ENCODE results near the gene BID. TPM values are rescaled to one million over a fixed set of nuclear protein-coding genes. Genes with fewer than 3 reads are reported as not detected.

Gene BID
- total RNA-seq, 1 donor from 2014 or later = 35.1 TPM

DNA sequence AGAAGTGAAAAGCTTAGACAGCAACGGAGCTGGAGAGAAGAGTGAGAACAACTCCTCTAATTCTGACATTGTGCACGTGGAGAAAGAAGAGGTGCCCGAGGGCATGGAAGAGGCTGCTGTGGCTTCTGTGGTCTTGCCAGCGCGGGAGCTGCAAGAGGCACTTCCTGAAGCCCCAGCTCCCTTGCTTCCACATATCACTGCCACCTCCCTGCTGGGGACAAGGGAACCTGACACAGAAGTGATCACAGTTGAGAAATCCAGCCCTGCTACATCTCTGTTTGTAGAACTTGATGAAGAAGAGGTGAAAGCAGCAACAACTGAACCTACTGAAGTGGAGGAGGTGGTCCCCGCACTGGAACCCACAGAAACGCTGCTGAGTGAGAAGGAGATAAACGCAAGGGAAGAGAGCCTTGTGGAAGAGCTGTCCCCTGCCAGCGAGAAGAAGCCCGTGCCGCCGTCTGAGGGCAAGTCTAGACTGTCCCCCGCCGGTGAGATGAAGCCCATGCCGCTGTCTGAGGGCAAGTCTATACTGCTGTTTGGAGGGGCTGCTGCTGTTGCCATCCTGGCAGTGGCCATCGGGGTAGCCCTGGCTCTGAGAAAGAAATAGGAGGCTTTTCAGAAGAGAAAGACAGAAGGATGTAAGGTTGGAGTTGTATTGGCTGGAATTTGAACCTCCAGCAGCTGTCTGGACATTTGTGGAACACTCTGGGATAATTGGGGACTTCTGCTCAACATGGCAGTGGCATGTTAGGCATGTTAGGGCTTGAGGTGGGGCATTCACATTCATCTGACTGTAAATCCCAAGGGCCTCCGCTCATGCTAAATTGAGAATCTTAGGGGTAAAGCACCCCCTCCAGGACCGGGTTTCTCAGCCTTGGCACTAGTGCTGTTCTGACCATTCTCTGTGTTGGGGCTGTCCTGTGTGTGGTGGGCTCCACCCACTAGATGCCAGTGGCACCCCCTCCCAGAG is 47.1 kb downstream of the BID start:
- H3K4me1 Mint-ChIP-seq (ENCODE audit: low read depth, unreplicated experiment) = peaks cover 21% of the 10 kb centered on the region
- H3K9me3 ChIP-seq (ENCODE audit: insufficient read depth, low read depth, low read length) = no peaks in the 10 kb centered on the region
- no peaks in the 10 kb centered on the region for H3K27me3 Mint-ChIP-seq (ENCODE audit: low read depth, unreplicated experiment)
- peak overlapping the region; percentile 88 for H3K27ac Mint-ChIP-seq (ENCODE audit: unreplicated experiment)
- H2AFZ ChIP-seq (ENCODE audit: low read depth, low read length) = no peak overlapping the region
- H3K9me3 Mint-ChIP-seq (ENCODE audit: unreplicated experiment) = no peaks in the 10 kb centered on the region
- FAIRE-seq = no peak
- no peak for DNase-seq (ENCODE audit: low read depth)
- peak overlapping the region; percentile 36 for H3K4me2 ChIP-seq (ENCODE audit: low read length)
- TF ChIP-seq EZH2 (IDR thresholded peaks at IDR 0.05; ENCODE audit: insufficient read depth, low read length) = no peak
- TF ChIP-seq, protein P1, sequence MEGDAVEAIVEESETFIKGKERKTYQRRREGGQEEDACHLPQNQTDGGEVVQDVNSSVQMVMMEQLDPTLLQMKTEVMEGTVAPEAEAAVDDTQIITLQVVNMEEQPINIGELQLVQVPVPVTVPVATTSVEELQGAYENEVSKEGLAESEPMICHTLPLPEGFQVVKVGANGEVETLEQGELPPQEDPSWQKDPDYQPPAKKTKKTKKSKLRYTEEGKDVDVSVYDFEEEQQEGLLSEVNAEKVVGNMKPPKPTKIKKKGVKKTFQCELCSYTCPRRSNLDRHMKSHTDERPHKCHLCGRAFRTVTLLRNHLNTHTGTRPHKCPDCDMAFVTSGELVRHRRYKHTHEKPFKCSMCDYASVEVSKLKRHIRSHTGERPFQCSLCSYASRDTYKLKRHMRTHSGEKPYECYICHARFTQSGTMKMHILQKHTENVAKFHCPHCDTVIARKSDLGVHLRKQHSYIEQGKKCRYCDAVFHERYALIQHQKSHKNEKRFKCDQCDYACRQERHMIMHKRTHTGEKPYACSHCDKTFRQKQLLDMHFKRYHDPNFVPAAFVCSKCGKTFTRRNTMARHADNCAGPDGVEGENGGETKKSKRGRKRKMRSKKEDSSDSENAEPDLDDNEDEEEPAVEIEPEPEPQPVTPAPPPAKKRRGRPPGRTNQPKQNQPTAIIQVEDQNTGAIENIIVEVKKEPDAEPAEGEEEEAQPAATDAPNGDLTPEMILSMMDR (IDR thresholded peaks at IDR 0.05; ENCODE audit: insufficient read depth, low read depth, low read length) = no peak
- peaks cover 35% of the 10 kb centered on the region for H4K20me1 ChIP-seq (ENCODE audit: insufficient read depth, low read length)
- no peak overlapping the region for H3K4me3 ChIP-seq (ENCODE audit: insufficient read depth, low read depth, low read length)
- peaks cover 23% of the 10 kb centered on the region for H3K79me2 ChIP-seq (ENCODE audit: insufficient read depth, low read length)
- H3K9ac ChIP-seq (ENCODE audit: low read length) = peak overlapping the region; percentile 32
- H3K27ac ChIP-seq (ENCODE audit: low read depth, low read length) = peak overlapping the region; percentile 43
- H3K36me3 Mint-ChIP-seq (ENCODE audit: low read depth, unreplicated experiment) = peaks cover 30% of the 10 kb centered on the region
- H3K4me1 ChIP-seq (ENCODE audit: insufficient read depth, low read length) = peaks cover 19% of the 10 kb centered on the region
- H3K27me3 ChIP-seq (ENCODE audit: insufficient read depth, low read length) = no peaks in the 10 kb centered on the region
- H3K4me3 Mint-ChIP-seq (ENCODE audit: unreplicated experiment) = no peak overlapping the region
- H3K36me3 ChIP-seq (ENCODE audit: insufficient read depth, low read length) = peaks cover 27% of the 10 kb centered on the region

DNA sequence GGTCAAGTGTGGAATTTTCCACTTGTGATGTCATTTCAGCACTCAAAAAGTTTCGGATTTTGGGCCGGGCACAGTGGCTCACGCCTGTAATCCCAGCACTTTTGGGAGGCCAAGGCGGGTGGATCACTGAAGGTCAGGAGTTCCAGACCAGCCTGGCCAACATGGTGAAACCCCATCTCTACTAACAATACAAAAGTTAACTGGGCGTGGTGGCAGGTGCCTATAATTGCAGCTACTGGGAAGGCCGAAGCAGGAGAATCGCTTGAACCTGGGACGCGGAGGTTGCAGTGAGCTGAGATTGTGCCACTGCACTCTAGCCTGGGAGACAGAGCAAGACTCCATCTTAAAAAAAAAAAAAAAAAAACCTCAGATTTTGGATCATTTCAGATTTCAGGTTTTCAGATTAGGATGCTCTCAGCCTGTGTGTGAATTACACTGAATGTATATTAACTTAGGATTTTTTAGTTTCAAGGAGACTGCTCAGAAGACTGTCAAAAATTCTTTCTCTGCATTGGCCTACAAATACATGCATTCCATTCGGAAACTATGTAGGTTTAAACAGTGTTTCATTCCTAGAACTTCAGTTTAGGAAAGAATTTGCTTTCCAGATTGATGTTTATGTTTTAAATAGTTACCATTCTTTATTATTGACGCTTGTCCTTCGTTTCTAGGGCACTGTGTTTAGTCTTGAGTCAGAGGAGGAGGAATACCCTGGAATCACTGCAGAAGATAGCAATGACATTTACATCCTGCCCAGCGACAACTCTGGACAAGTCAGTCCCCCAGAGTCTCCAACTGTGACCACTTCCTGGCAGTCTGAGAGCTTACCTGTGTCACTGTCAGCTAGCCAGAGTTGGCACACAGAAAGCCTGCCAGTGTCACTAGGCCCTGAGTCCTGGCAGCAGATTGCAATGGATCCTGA is 48.0 kb downstream of the BID start:
- Histone ChIP-seq H3K4me2 (ENCODE audit: low read length) (peak overlapping the region; percentile 36), H3K27ac (ENCODE audit: low read depth, low read length) (peak overlapping the region; percentile 43), H3K9ac (ENCODE audit: low read length) (peak overlapping the region; percentile 32), H2AFZ (ENCODE audit: low read depth, low read length) (no peak overlapping the region), H3K36me3 (ENCODE audit: insufficient read depth, low read length) (peaks cover 27% of the 10 kb centered on the region), H4K20me1 (ENCODE audit: insufficient read depth, low read length) (peaks cover 38% of the 10 kb centered on the region), H3K9me3 (ENCODE audit: insufficient read depth, low read depth, low read length) (no peaks in the 10 kb centered on the region), H3K4me1 (ENCODE audit: insufficient read depth, low read length) (peaks cover 19% of the 10 kb centered on the region), H3K79me2 (ENCODE audit: insufficient read depth, low read length) (peaks cover 23% of the 10 kb centered on the region), H3K27me3 (ENCODE audit: insufficient read depth, low read length) (no peaks in the 10 kb centered on the region), H3K4me3 (ENCODE audit: insufficient read depth, low read depth, low read length) (no peak overlapping the region)
- Mint-ChIP-seq H3K27me3 (ENCODE audit: low read depth, unreplicated experiment) (no peaks in the 10 kb centered on the region), H3K4me3 (ENCODE audit: unreplicated experiment) (no peak overlapping the region), H3K27ac (ENCODE audit: unreplicated experiment) (peak overlapping the region; percentile 88), H3K36me3 (ENCODE audit: low read depth, unreplicated experiment) (peaks cover 24% of the 10 kb centered on the region), H3K9me3 (ENCODE audit: unreplicated experiment) (no peaks in the 10 kb centered on the region), H3K4me1 (ENCODE audit: low read depth, unreplicated experiment) (peaks cover 21% of the 10 kb centered on the region)
- DNase-seq (ENCODE audit: low read depth) (peak; percentile 46), FAIRE-seq (no peak)
- TF ChIP-seq, protein P1 (IDR thresholded peaks at IDR 0.05; ENCODE audit: insufficient read depth, low read depth, low read length) = no peak
- no peak for TF ChIP-seq EZH2 (IDR thresholded peaks at IDR 0.05; ENCODE audit: insufficient read depth, low read length)
